Neural cell (in vitro differentiated cells): ENCODE measurements around the gene TNNT3.

Experiments used
- CTCF ChIP-seq: fragments of 450-650 bp; IDR thresholded peaks from 2 replicates; pipeline ENCODE4 v1.5.1; 2014; ENCODE audit warnings: antibody characterized with exemption, mild to moderate bottlenecking, moderate library complexity; ENCODE audit not compliant: poor library complexity, severe bottlenecking
- EP300 ChIP-seq: fragments of 450-650 bp; conservative IDR thresholded peaks from 2 replicates; pipeline ENCODE4 v1.6.1; 2014; ENCODE audit warnings: antibody characterized with exemption, mild to moderate bottlenecking, moderate library complexity; ENCODE audit not compliant: poor library complexity, severe bottlenecking
- EZH2 ChIP-seq: fragments of 200-600, 300-800 bp; shearing (Covaris generic), sonication (generic); IDR thresholded peaks from 2 replicates; pipeline ENCODE4 v1.6.1; 2014; ENCODE audit warnings: antibody characterized with exemption, low read length, borderline replicate concordance, mild to moderate bottlenecking; ENCODE audit not compliant: insufficient read depth, poor library complexity, severe bottlenecking
- RAD21 ChIP-seq: fragments of 450-650 bp; conservative IDR thresholded peaks from 2 replicates; pipeline ENCODE4 v1.6.1; 2014; ENCODE audit warnings: antibody characterized with exemption, mild to moderate bottlenecking, moderate library complexity
- TAF1 ChIP-seq: IDR thresholded peaks from 2 replicates; pipeline ENCODE4 v1.6.1; 2012; ENCODE audit warnings: low read depth

- TF ChIP-seq CTCF: no peak
- TF ChIP-seq RAD21: no peak
- TF ChIP-seq EZH2: no peak
- TF ChIP-seq TAF1: no peak
- no peak for TF ChIP-seq EP300
These were observed 42.0 kb upstream of the TNNT3 start for GRCh38 chr11:1877211-1878136.
